ENCODE measurements around the gene TSPAN1.

- TF ChIP-seq CTCF (IDR thresholded peaks at IDR 0.05; ENCODE audit: insufficient read depth, low read depth, low read length) (no peak), EZH2 (IDR thresholded peaks at IDR 0.05; ENCODE audit: insufficient read depth, low read length) (no peak)
These were observed 30.9 kb downstream of the TSPAN1 start for GRCh38 chr1:46205791-46206190.
